Liver (tissue), 9 donors: ENCODE data around the gene ORMDL2. TPM values are rescaled to one million over a fixed set of nuclear protein-coding genes. Genes with fewer than 3 reads are reported as not detected.
A peak's percentile ranks its signal among the peaks of the same experiment; 100 is the strongest.

Experiments
- DNase-seq: peaks from one replicate; pipeline ENCODE4 v3.0.0-alpha.2; 2017; ENCODE audit warnings: low spot score
- H3K27ac ChIP-seq, 2 donors: one replicate each; pipeline ENCODE4 v1.7.0; 2013; ENCODE audit warnings: inconsistent platforms in 2 of 2, low read length in 2 of 2, control low read depth in 1 of 2, low read depth in 1 of 2, mild to moderate bottlenecking in 1 of 2
- H3K27me3 ChIP-seq, 4 donors: one replicate each; pipeline versions ENCODE4 v1.6.1 to v1.7.0; 2013; ENCODE audit warnings: low read length in 3 of 4, inconsistent platforms in 1 of 4, mild to moderate bottlenecking in 1 of 4, moderate library complexity in 1 of 4; ENCODE audit not compliant: control insufficient read depth in 4 of 4, insufficient read depth in 4 of 4
- H3K36me3 ChIP-seq, 4 donors: one replicate each; pipeline versions ENCODE4 v1.6.1 to v1.7.0; 2013; ENCODE audit warnings: low read length in 3 of 4, mild to moderate bottlenecking in 3 of 4, low read depth in 1 of 4, moderate library complexity in 1 of 4; ENCODE audit not compliant: control insufficient read depth in 4 of 4, insufficient read depth in 3 of 4
- H3K4me1 ChIP-seq, 4 donors: one replicate each; pipeline versions ENCODE4 v1.6.1 to v1.7.0; 2013; ENCODE audit warnings: low read length in 3 of 4, mild to moderate bottlenecking in 3 of 4, moderate library complexity in 1 of 4; ENCODE audit not compliant: control insufficient read depth in 4 of 4, insufficient read depth in 4 of 4
- H3K4me3 ChIP-seq, 3 donors: one replicate each; pipeline versions ENCODE4 v1.6.1 to v1.7.0; 2013; ENCODE audit warnings: low read length in 3 of 3, control low read depth in 1 of 3, low read depth in 1 of 3, mild to moderate bottlenecking in 1 of 3
- H3K9ac ChIP-seq, 2 donors: one replicate each; pipeline ENCODE4 v1.7.0; 2013; ENCODE audit warnings: low read length in 2 of 2, mild to moderate bottlenecking in 2 of 2, moderate library complexity in 2 of 2, control low read depth in 1 of 2, low read depth in 1 of 2
- H3K9me3 ChIP-seq, 4 donors: one replicate each; pipeline versions ENCODE4 v1.6.1 to v1.7.0; 2013; ENCODE audit warnings: low read length in 3 of 4; ENCODE audit not compliant: control insufficient read depth in 4 of 4
- ATF3 ChIP-seq: IDR thresholded peaks from 2 replicates; pipeline ENCODE4 v1.6.1; 2016; ENCODE audit warnings: antibody characterized with exemption
- FOXA1 ChIP-seq: IDR thresholded peaks from 2 replicates; pipeline ENCODE4 v1.6.1; 2016; ENCODE audit warnings: antibody characterized with exemption
- FOXA2 ChIP-seq: IDR thresholded peaks from 2 replicates; pipeline ENCODE4 v1.6.1; 2016; ENCODE audit warnings: antibody characterized with exemption
- HNF4A ChIP-seq, 2 donors: conservative IDR thresholded peaks; 2 replicates each; pipeline ENCODE4 v1.6.1; 2016; ENCODE audit warnings: antibody characterized with exemption in 2 of 2, mild to moderate bottlenecking in 2 of 2
- JUND ChIP-seq, 2 donors: IDR thresholded peaks; 2 replicates each; pipeline ENCODE4 v1.6.1; 2016; ENCODE audit warnings: antibody characterized with exemption in 2 of 2
- MAX ChIP-seq: IDR thresholded peaks from 2 replicates; pipeline ENCODE4 v1.6.1; 2016; ENCODE audit warnings: antibody characterized with exemption
- NR2F2 ChIP-seq: IDR thresholded peaks from 2 replicates; pipeline ENCODE4 v1.6.1; 2016; ENCODE audit warnings: antibody characterized with exemption
- RAD21 ChIP-seq, 2 donors: IDR thresholded peaks; 2 replicates each; pipeline ENCODE4 v1.6.1; 2016; ENCODE audit warnings: antibody characterized with exemption in 2 of 2, mild to moderate bottlenecking in 2 of 2
- RXRA ChIP-seq, 2 donors: IDR thresholded peaks; 2 replicates each; pipeline ENCODE4 v1.6.1; 2017 to 2018; ENCODE audit warnings: antibody characterized with exemption in 2 of 2, mild to moderate bottlenecking in 1 of 2
- SP1 ChIP-seq: IDR thresholded peaks from 2 replicates; pipeline ENCODE4 v1.6.1; 2018; ENCODE audit warnings: antibody characterized with exemption, mild to moderate bottlenecking
- WGBS: extraction: QIAGEN DNeasy Blood & Tissue Kit; methylation state at CpG from one replicate; pipeline ENCODE4 v1.1.7; 2013; 5-methylcytosine and 5-hydroxymethylcytosine counted together
- polyA plus RNA-seq, 2 donors: library from polyadenylated mRNA; stranded (reverse) in 1 of 2; unstranded in 1 of 2; fragments of 200-250 nt in 1 of 2; fragments of >200 nt in 1 of 2; fragmentation: Nextera tagmentation in 1 of 2; extraction: Ambion mirVana in 1 of 2; gene quantifications; one replicate each; pipeline versions ENCODE4 v1.2.1 to v1.2.3, GENCODE V29; 2013 to 2015
- total RNA-seq, 2 donors: library from RNA; depleted of rRNA; stranded (reverse); fragments of >200 nt; gene quantifications; one replicate each; pipeline ENCODE4 v1.2.3, GENCODE V29; 2014
- TF ChIP-seq, protein P1 (sequence below): IDR thresholded peaks from 2 replicates; pipeline ENCODE4 v1.6.1; 2016; ENCODE audit warnings: antibody characterized with exemption, mild to moderate bottlenecking
- donor health status: healthy.
- donor health status: healthy.
- donor health status: healthy.
- donor health status: healthy.
- donor health status: healthy.

The ORMDL2 gene
- total and polyA plus RNA-seq, 4 donors: 12.8 to 54.2 (median 24.4) TPM

GRCh38 chr12:55820679-55821078 lies 2.8 kb downstream of the ORMDL2 start:
- H3K4me1 ChIP-seq: peaks cover 1 to 35% (median 34%) of the 10 kb centered on the region in 4 donors

DNA sequence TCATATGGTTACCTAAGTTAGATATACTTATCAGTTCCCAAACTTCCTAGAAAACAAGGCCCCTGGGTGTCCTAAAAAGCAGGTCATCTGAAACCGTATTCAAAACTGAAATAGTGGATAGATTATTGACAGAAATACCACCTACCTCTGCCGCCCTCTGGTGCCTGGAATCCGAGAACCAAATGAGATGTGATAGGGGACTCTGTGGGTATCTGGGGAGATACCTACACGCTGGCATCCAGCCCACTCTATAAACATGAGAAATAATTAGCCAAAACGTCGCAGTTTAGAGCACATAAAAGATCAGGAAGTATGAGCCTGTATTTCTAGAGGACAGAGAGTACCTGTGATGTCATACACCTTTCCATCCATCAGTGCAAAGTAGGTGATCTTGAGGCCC lies 4.4 kb downstream of the ORMDL2 start:
- TF ChIP-seq HNF4A (conservative IDR thresholded peaks at IDR 0.05) (no peak), RAD21 (IDR thresholded peaks at IDR 0.05) (peak in 1 of 2 donors; percentile 24)
- no peak for DNase-seq
- H3K4me3 ChIP-seq: no peak overlapping the region
- no peaks in the 10 kb centered on the region for H3K9me3 ChIP-seq
- H3K9ac ChIP-seq: no peak overlapping the region
- peaks cover 1 to 33% (median 26%) of the 10 kb centered on the region in 4 donors for H3K4me1 ChIP-seq
- H3K27me3 ChIP-seq: no peaks in the 10 kb centered on the region
- WGBS: 50% methylated on average over 6 of the region's 6 CpGs
- peaks cover 3 to 31% (median 20%) of the 10 kb centered on the region in 4 donors for H3K36me3 ChIP-seq
- H3K27ac ChIP-seq: no peak overlapping the region

More at GRCh38 chr12:55820679-55821078, 2.8 kb downstream of the ORMDL2 start:
- TF ChIP-seq, protein P1, sequence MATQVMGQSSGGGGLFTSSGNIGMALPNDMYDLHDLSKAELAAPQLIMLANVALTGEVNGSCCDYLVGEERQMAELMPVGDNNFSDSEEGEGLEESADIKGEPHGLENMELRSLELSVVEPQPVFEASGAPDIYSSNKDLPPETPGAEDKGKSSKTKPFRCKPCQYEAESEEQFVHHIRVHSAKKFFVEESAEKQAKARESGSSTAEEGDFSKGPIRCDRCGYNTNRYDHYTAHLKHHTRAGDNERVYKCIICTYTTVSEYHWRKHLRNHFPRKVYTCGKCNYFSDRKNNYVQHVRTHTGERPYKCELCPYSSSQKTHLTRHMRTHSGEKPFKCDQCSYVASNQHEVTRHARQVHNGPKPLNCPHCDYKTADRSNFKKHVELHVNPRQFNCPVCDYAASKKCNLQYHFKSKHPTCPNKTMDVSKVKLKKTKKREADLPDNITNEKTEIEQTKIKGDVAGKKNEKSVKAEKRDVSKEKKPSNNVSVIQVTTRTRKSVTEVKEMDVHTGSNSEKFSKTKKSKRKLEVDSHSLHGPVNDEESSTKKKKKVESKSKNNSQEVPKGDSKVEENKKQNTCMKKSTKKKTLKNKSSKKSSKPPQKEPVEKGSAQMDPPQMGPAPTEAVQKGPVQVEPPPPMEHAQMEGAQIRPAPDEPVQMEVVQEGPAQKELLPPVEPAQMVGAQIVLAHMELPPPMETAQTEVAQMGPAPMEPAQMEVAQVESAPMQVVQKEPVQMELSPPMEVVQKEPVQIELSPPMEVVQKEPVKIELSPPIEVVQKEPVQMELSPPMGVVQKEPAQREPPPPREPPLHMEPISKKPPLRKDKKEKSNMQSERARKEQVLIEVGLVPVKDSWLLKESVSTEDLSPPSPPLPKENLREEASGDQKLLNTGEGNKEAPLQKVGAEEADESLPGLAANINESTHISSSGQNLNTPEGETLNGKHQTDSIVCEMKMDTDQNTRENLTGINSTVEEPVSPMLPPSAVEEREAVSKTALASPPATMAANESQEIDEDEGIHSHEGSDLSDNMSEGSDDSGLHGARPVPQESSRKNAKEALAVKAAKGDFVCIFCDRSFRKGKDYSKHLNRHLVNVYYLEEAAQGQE: no peak
- TF ChIP-seq MAX (no peak), SP1 (no peak)
- Histone ChIP-seq H3K4me3 (no peak overlapping the region), H3K27me3 (no peaks in the 10 kb centered on the region), H3K27ac (no peak overlapping the region), H3K36me3 (peaks cover 3 to 31% (median 20%) of the 10 kb centered on the region in 4 donors), H3K9me3 (no peaks in the 10 kb centered on the region), H3K9ac (no peak overlapping the region)
- WGBS: 90% methylated on average over 1 of the region's 1 CpG
- DNase-seq: no peak

- no peak for DNase-seq
- no peaks in the 10 kb centered on the region for H3K9me3 ChIP-seq
- TF ChIP-seq JUND (IDR thresholded peaks at IDR 0.05): peak in 1 of 2 donors; percentile 23
- no peak for TF ChIP-seq FOXA2
- TF ChIP-seq FOXA1: no peak
- TF ChIP-seq NR2F2: no peak
- no peak for TF ChIP-seq RXRA (IDR thresholded peaks at IDR 0.05)
- TF ChIP-seq ATF3: peak; percentile 82
- no peak for TF ChIP-seq MAX
- peak; percentile 9 to 28 for TF ChIP-seq HNF4A (conservative IDR thresholded peaks at IDR 0.05)
- TF ChIP-seq SP1: peak; percentile 21
- TF ChIP-seq, protein P1: no peak
- H3K4me3 ChIP-seq: no peak overlapping the region
- H3K9ac ChIP-seq: no peak overlapping the region
- WGBS: 46% methylated on average over 4 of the region's 4 CpGs
- H3K36me3 ChIP-seq: peaks cover 3 to 31% (median 20%) of the 10 kb centered on the region in 4 donors
- peaks cover 1 to 42% (median 33%) of the 10 kb centered on the region in 4 donors for H3K4me1 ChIP-seq
- H3K27me3 ChIP-seq: no peaks in the 10 kb centered on the region
- H3K27ac ChIP-seq: peak overlapping the region; percentile 17 to 58
These were observed 5.6 kb downstream of the ORMDL2 start for GRCh38 chr12:55823419-55823818.
